ENCODE data around the gene AKR1A1.
A peak's percentile ranks its signal among the peaks of the same experiment; 100 is the strongest.
"Not testable (repeated sequence)": the region's sequence is repeated elsewhere in the genome, so short reads cannot be mapped to it uniquely, and the experiment has no call there.

Gene AKR1A1

GRCh38 chr1:45523975-45524374, 26.7 kb upstream of the AKR1A1 start:
- DNase-seq = not testable (repeated sequence)

GRCh38 chr1:45526135-45526644, 24.4 kb upstream of the AKR1A1 start:
- DNase-seq = no peak

- DNase-seq = no peak
These were observed 19.9 kb upstream of the AKR1A1 start for GRCh38 chr1:45530632-45531135.

- DNase-seq = no peak
These were observed 18.8 kb upstream of the AKR1A1 start for GRCh38 chr1:45531873-45532272.

- DNase-seq = no peak
These were observed 14.4 kb upstream of the AKR1A1 start for GRCh38 chr1:45535988-45536766.

- DNase-seq = no peak
These were observed 13.7 kb upstream of the AKR1A1 start for GRCh38 chr1:45536886-45537285.

- DNase-seq = no peak
These were observed 9.4 kb upstream of the AKR1A1 start for GRCh38 chr1:45541193-45541592.

- DNase-seq = no peak
These were observed 8.0 kb upstream of the AKR1A1 start for GRCh38 chr1:45542591-45542990.

- DNase-seq = peak; percentile 52
These were observed 6.8 kb upstream of the AKR1A1 start for GRCh38 chr1:45543581-45544417.

GRCh38 chr1:45544530-45544929, 6.1 kb upstream of the AKR1A1 start:
- no peak for DNase-seq

GRCh38 chr1:45545019-45545493, 5.6 kb upstream of the AKR1A1 start:
- DNase-seq = no peak

GRCh38 chr1:45545553-45546310, 4.9 kb upstream of the AKR1A1 start:
- DNase-seq = no peak

GRCh38 chr1:45551684-45552083, 1.1 kb downstream of the AKR1A1 start:
- no peak for DNase-seq

GRCh38 chr1:45552331-45552730, 1.7 kb downstream of the AKR1A1 start:
- no peak for DNase-seq

GRCh38 chr1:45554198-45554597, 3.6 kb downstream of the AKR1A1 start:
- DNase-seq = no peak

GRCh38 chr1:45557422-45557944, 6.9 kb downstream of the AKR1A1 start:
- DNase-seq = no peak

- DNase-seq = no peak
These were observed 13.2 kb downstream of the AKR1A1 start for GRCh38 chr1:45563843-45564242.

GRCh38 chr1:45566722-45567121, 16.1 kb downstream of the AKR1A1 start:
- no peak for DNase-seq

GRCh38 chr1:45567911-45568310, 17.3 kb downstream of the AKR1A1 start:
- DNase-seq = no peak

GRCh38 chr1:45568421-45568820, 17.8 kb downstream of the AKR1A1 start:
- no peak for DNase-seq

- no peak for DNase-seq
These were observed 18.9 kb downstream of the AKR1A1 start for GRCh38 chr1:45569571-45569961.

- DNase-seq = peak; percentile 49
These were observed 19.4 kb downstream of the AKR1A1 start for GRCh38 chr1:45569962-45570581.
